ENCODE measurements around the gene PNO1. TPM values are rescaled to one million over a fixed set of nuclear protein-coding genes. Genes with fewer than 3 reads are reported as not detected.
A peak's percentile ranks its signal among the peaks of the same experiment; 100 is the strongest.
"Not testable (repeated sequence)": the region's sequence is repeated elsewhere in the genome, so short reads cannot be mapped to it uniquely, and the experiment has no call there.

The PNO1 gene
- total RNA-seq = 10 to 100 TPM; 12.5 to 18.9 TPM

- DNase-seq = peak; percentile 97
- H3K4me3 Mint-ChIP-seq = peak within 1 kb of the TSS; percentile 95 to 99
- H3K36me3 Mint-ChIP-seq (ENCODE audit: insufficient read depth in 2 of 2) = peaks cover 5 to 15% of the 10 kb centered on the region in 2 donors
- H3K27ac Mint-ChIP-seq = peak within 1 kb of the TSS; percentile 98
- ATAC-seq (replicated peaks in 1 of 2) = peak; percentile 95 to 96
- no peaks in the 10 kb centered on the region for H3K27me3 Mint-ChIP-seq (ENCODE audit: low read depth)
- peaks cover 56% of the 10 kb centered on the region for H3K4me1 Mint-ChIP-seq (ENCODE audit: low read depth)
- no peaks in the 10 kb centered on the region for H3K9me3 Mint-ChIP-seq
These were observed at the start of gene PNO1 for GRCh38 chr2:68157402-68158133. TSS of gene PNO1 (plus strand) at chr2:68157888. CDS start at chr2:68157935, 47 bp downstream.

GRCh38 chr2:68108120-68108519 lies 49.6 kb upstream of the PNO1 start:
- Mint-ChIP-seq H3K36me3 (ENCODE audit: insufficient read depth in 2 of 2) (peaks cover 1 to 10% of the 10 kb centered on the region in 2 donors), H3K4me1 (ENCODE audit: low read depth) (no peaks in the 10 kb centered on the region), H3K27me3 (ENCODE audit: low read depth) (no peaks in the 10 kb centered on the region), H3K4me3 (no peak overlapping the region), H3K27ac (no peak overlapping the region), H3K9me3 (peaks cover 6 to 9% of the 10 kb centered on the region in 2 donors)
- ATAC-seq (replicated peaks in 1 of 2) (no peak), DNase-seq (no peak)

- Mint-ChIP-seq H3K9me3 (peaks cover 6 to 9% of the 10 kb centered on the region in 2 donors), H3K4me1 (ENCODE audit: low read depth) (no peaks in the 10 kb centered on the region), H3K27ac (peak overlapping the region; percentile 39), H3K36me3 (ENCODE audit: insufficient read depth in 2 of 2) (peaks cover 1 to 10% of the 10 kb centered on the region in 2 donors), H3K4me3 (no peak overlapping the region), H3K27me3 (ENCODE audit: low read depth) (no peaks in the 10 kb centered on the region)
- ATAC-seq (replicated peaks in 1 of 2) (no peak), DNase-seq (no peak)
These were observed 47.6 kb upstream of the PNO1 start for GRCh38 chr2:68110102-68110501.

GRCh38 chr2:68115965-68116364 lies 41.7 kb upstream of the PNO1 start:
- ATAC-seq (replicated peaks in 1 of 2) (no peak), DNase-seq (no peak)
- Mint-ChIP-seq H3K36me3 (ENCODE audit: insufficient read depth in 2 of 2) (no peaks in the 10 kb centered on the region), H3K4me1 (ENCODE audit: low read depth) (no peaks in the 10 kb centered on the region), H3K27me3 (ENCODE audit: low read depth) (no peaks in the 10 kb centered on the region), H3K4me3 (no peak overlapping the region), H3K27ac (no peak overlapping the region), H3K9me3 (no peaks in the 10 kb centered on the region)

- H3K27ac Mint-ChIP-seq; DNase-seq; ATAC-seq (replicated peaks in 1 of 2); H3K27me3 Mint-ChIP-seq (ENCODE audit: low read depth); H3K4me1 Mint-ChIP-seq (ENCODE audit: low read depth); H3K36me3 Mint-ChIP-seq (ENCODE audit: insufficient read depth in 2 of 2); H3K4me3 Mint-ChIP-seq; H3K9me3 Mint-ChIP-seq: not testable (repeated sequence)
These were observed 39.8 kb upstream of the PNO1 start for GRCh38 chr2:68117922-68118321.

- ATAC-seq (replicated peaks in 1 of 2) (no peak), DNase-seq (no peak)
- Mint-ChIP-seq H3K4me3 (no peak overlapping the region), H3K27ac (no peak overlapping the region), H3K27me3 (ENCODE audit: low read depth) (no peaks in the 10 kb centered on the region), H3K36me3 (ENCODE audit: insufficient read depth in 2 of 2) (no peaks in the 10 kb centered on the region), H3K4me1 (ENCODE audit: low read depth) (no peaks in the 10 kb centered on the region), H3K9me3 (no peaks in the 10 kb centered on the region)
These were observed 38.9 kb upstream of the PNO1 start for GRCh38 chr2:68118816-68119215.

- H3K27ac Mint-ChIP-seq = no peak overlapping the region
- H3K9me3 Mint-ChIP-seq = no peaks in the 10 kb centered on the region
These were observed 38.2 kb upstream of the PNO1 start for GRCh38 chr2:68119504-68119903.

GRCh38 chr2:68121873-68122679 lies 35.6 kb upstream of the PNO1 start:
- Mint-ChIP-seq H3K36me3 (ENCODE audit: insufficient read depth in 2 of 2) (no peaks in the 10 kb centered on the region), H3K4me3 (no peak overlapping the region), H3K27ac (no peak overlapping the region), H3K4me1 (ENCODE audit: low read depth) (no peaks in the 10 kb centered on the region), H3K9me3 (no peaks in the 10 kb centered on the region), H3K27me3 (ENCODE audit: low read depth) (no peaks in the 10 kb centered on the region)
- ATAC-seq (replicated peaks in 1 of 2) (peak in 1 of 2 donors; percentile 39), DNase-seq (peak; percentile 74 to 79)

More at GRCh38 chr2:68119504-68119903, 38.2 kb upstream of the PNO1 start:
- Mint-ChIP-seq H3K36me3 (ENCODE audit: insufficient read depth in 2 of 2) (no peaks in the 10 kb centered on the region), H3K4me3 (no peak overlapping the region), H3K27me3 (ENCODE audit: low read depth) (no peaks in the 10 kb centered on the region), H3K4me1 (ENCODE audit: low read depth) (no peaks in the 10 kb centered on the region)
- DNase-seq = no peak
- ATAC-seq (replicated peaks in 1 of 2) = no peak

- H3K27me3 Mint-ChIP-seq (ENCODE audit: low read depth) = no peaks in the 10 kb centered on the region
- no peak for DNase-seq
- no peak overlapping the region for H3K4me3 Mint-ChIP-seq
- H3K4me1 Mint-ChIP-seq (ENCODE audit: low read depth) = no peaks in the 10 kb centered on the region
- H3K27ac Mint-ChIP-seq = no peak overlapping the region
- ATAC-seq (replicated peaks in 1 of 2) = no peak
- H3K9me3 Mint-ChIP-seq = no peaks in the 10 kb centered on the region
- no peaks in the 10 kb centered on the region for H3K36me3 Mint-ChIP-seq (ENCODE audit: insufficient read depth in 2 of 2)
These were observed 35.1 kb upstream of the PNO1 start for GRCh38 chr2:68122680-68122964.

GRCh38 chr2:68124321-68124720 lies 33.4 kb upstream of the PNO1 start:
- no peak overlapping the region for H3K4me3 Mint-ChIP-seq
- DNase-seq = no peak
- no peaks in the 10 kb centered on the region for H3K4me1 Mint-ChIP-seq (ENCODE audit: low read depth)
- H3K27ac Mint-ChIP-seq = no peak overlapping the region
- H3K9me3 Mint-ChIP-seq = no peaks in the 10 kb centered on the region
- H3K36me3 Mint-ChIP-seq (ENCODE audit: insufficient read depth in 2 of 2) = no peaks in the 10 kb centered on the region
- no peak for ATAC-seq (replicated peaks in 1 of 2)
- H3K27me3 Mint-ChIP-seq (ENCODE audit: low read depth) = no peaks in the 10 kb centered on the region

GRCh38 chr2:68125821-68126220 lies 31.9 kb upstream of the PNO1 start:
- no peaks in the 10 kb centered on the region for H3K27me3 Mint-ChIP-seq (ENCODE audit: low read depth)
- no peaks in the 10 kb centered on the region for H3K9me3 Mint-ChIP-seq
- H3K36me3 Mint-ChIP-seq (ENCODE audit: insufficient read depth in 2 of 2) = no peaks in the 10 kb centered on the region
- no peaks in the 10 kb centered on the region for H3K4me1 Mint-ChIP-seq (ENCODE audit: low read depth)
- H3K27ac Mint-ChIP-seq = no peak overlapping the region
- ATAC-seq (replicated peaks in 1 of 2) (no peak), DNase-seq (no peak)
- H3K4me3 Mint-ChIP-seq = no peak overlapping the region

- H3K4me1 Mint-ChIP-seq (ENCODE audit: low read depth) = no peaks in the 10 kb centered on the region
- no peak overlapping the region for H3K4me3 Mint-ChIP-seq
- DNase-seq = no peak
- no peaks in the 10 kb centered on the region for H3K36me3 Mint-ChIP-seq (ENCODE audit: insufficient read depth in 2 of 2)
- no peaks in the 10 kb centered on the region for H3K9me3 Mint-ChIP-seq
- H3K27ac Mint-ChIP-seq = no peak overlapping the region
- ATAC-seq (replicated peaks in 1 of 2) = no peak
- H3K27me3 Mint-ChIP-seq (ENCODE audit: low read depth) = no peaks in the 10 kb centered on the region
These were observed 31.1 kb upstream of the PNO1 start for GRCh38 chr2:68126561-68126960.

GRCh38 chr2:68127358-68128242 lies 30.1 kb upstream of the PNO1 start:
- H3K4me1 Mint-ChIP-seq (ENCODE audit: low read depth) = no peaks in the 10 kb centered on the region
- DNase-seq = no peak
- ATAC-seq (replicated peaks in 1 of 2) = no peak
- no peak overlapping the region for H3K27ac Mint-ChIP-seq
- no peak overlapping the region for H3K4me3 Mint-ChIP-seq
- H3K36me3 Mint-ChIP-seq (ENCODE audit: insufficient read depth in 2 of 2) = no peaks in the 10 kb centered on the region
- H3K9me3 Mint-ChIP-seq = no peaks in the 10 kb centered on the region
- H3K27me3 Mint-ChIP-seq (ENCODE audit: low read depth) = no peaks in the 10 kb centered on the region
